Dedifferentiated amniotic fluid mesenchymal stem cell (primary cell): ENCODE data around the gene CSNK1G2.
A peak's percentile ranks its signal among the peaks of the same experiment; 100 is the strongest.

Source experiments
- DNase-seq: peaks from one replicate; pipeline ENCODE4 v3.0.0-alpha.2; 2016; ENCODE audit errors: extremely low spot score

CSNK1G2 gene

DNA sequence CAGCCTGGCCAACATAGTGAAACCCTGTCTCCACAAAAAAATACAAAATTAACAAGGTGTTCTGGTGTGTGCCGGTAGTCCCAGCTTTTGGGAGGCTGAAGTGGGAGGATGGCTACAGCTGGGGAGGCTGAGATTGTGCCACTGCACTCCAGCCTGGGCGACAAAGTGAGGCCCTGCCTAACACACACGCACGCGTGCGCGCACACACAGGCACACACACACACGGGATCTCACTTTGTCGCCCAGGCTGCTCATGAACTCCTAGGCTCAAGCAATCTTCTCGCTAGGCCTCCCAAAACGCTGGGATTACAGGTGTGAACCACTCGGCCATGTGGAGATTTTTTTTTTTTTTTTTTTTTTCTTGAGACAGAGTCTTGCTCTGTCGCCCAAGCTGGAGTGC, 77.8 kb downstream of the CSNK1G2 start:
- peak; percentile 3 for DNase-seq

DNA sequence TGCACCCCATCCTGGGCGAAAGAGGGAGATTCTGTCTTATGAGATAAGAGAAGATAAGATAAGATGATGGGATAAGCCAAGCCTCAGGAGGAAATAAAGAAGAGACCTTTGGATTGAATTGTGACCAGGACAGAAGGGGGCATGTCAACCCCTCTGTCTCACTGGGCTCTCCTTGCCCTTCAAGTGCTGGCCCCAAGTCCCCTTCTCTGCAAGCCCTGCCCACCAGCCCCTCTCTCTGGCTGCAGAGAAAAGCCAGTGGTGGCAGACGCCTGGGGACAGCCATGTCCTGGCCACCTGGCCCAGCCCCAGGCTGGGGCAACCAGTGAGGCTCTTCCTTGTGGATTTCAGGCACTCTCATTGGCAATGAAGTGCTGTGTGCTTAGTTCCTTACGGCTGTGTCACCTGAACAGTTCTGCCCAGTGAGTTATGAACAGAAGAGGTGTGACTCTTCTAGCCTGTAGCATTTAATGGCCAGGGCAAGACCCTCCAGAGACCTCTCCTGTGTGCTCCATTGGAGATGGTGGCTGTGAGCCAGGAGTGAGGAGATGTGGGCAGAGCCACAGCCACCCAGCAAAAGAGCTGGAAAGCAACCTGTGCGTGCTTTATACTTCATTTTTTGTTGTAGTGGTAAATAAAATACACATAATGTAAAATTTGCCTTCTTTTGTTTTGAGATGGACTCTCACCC, 80.6 kb downstream of the CSNK1G2 start:
- DNase-seq = no peak

DNA sequence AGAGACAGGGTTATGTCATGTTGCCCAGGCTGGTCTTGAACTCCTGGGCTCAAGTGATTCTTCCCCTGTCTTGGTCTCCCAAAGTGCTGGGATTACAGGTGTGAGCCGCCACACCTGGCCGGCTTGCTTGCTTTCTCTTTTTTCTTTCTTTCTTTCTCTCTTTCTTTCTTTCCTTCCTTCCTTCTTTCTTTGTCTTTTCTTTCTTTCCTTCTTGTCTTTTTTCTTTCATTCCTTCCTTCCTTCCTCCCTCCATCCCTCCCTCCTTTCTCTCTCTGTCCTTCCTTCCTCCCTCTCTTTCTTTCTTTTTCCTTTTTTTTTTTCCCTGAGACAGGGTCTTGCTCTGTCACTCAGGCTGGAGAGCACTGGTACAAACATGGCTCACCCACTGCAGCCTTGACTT, 81.3 kb downstream of the CSNK1G2 start:
- DNase-seq = no peak

DNA sequence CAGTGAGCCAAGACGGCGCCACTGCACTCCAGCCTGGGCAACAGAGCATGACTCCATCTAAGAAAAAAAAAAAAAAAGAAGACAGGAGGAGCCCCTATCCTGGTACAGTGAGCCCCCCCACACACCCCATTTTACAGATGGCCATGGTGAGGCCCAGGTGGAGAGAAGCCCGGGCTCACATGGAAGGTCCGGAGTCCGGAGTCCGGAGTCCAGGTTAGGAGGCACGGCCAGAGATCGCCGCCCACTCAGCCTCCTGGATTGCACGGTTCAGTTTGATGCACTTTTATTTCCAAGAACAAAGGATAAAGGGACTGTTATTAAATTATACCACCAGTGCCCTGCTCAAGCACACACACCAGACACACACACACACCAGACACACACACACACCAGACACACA, 85.8 kb downstream of the CSNK1G2 start:
- DNase-seq = no peak

DNA sequence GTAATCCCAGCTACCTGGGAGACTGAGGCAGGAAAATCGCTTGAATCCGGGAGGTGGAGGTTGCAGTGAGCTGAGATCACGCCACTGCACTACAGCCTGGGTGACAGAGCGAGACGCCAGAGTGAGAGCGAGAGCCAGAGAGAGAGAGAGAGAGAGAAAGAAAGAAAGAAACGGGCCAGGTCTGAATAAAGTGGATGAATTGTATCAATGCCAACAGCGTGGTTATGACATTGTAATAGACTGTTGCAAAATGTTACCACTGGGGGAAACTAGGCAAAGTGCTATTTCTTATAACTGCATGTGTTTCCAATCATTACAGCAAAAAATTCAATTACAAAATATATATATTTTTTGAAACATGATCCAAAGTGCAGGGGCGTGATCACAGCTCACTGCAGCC, 86.4 kb downstream of the CSNK1G2 start:
- peak; percentile 81 for DNase-seq
